ENCODE results near the gene GADL1.

Gene GADL1

GRCh38 chr3:30764891-30765290 lies 129.6 kb downstream of the GADL1 start:
- H3K9me3 ChIP-seq (ENCODE audit: control insufficient read depth, insufficient read depth, low read length): no peaks in the 10 kb centered on the region
- no peaks in the 10 kb centered on the region for H3F3A ChIP-seq (ENCODE audit: control insufficient read depth, insufficient read depth)
- peaks cover 13% of the 10 kb centered on the region; the same call in 1 of the 2 replicates for H3K27me3 ChIP-seq (ENCODE audit: control insufficient read depth, low read length)
- H3K36me3 ChIP-seq (ENCODE audit: control insufficient read depth, low read length): no peaks in the 10 kb centered on the region
- H3K4me1 ChIP-seq (ENCODE audit: control insufficient read depth, low read length): no peaks in the 10 kb centered on the region
- H3K27ac ChIP-seq (ENCODE audit: low read depth, low read length): no peak overlapping the region
- no peaks in the 10 kb centered on the region for H4K20me1 ChIP-seq (ENCODE audit: control insufficient read depth, insufficient read depth, low read depth, low read length)
- H3K4me3 ChIP-seq (ENCODE audit: low read length): no peak overlapping the region
- H3K9me2 ChIP-seq (replicated peaks; ENCODE audit: control insufficient read depth, low read length): no peaks in the 10 kb centered on the region
- TF ChIP-seq EZH2phosphoT487 (IDR thresholded peaks at IDR 0.05; ENCODE audit: borderline replicate concordance, low read length) (no peak), CTCF (IDR thresholded peaks at IDR 0.05; ENCODE audit: low read depth, low read length, poor library complexity, severe bottlenecking) (no peak)
- H3K4me2 ChIP-seq (ENCODE audit: low read length): no peak overlapping the region
- no peaks in the 10 kb centered on the region for H3K79me2 ChIP-seq (ENCODE audit: control insufficient read depth, low read length)

GRCh38 chr3:30764281-30764680 lies 130.2 kb downstream of the GADL1 start:
- Histone ChIP-seq H3K36me3 (ENCODE audit: control insufficient read depth, low read length) (no peaks in the 10 kb centered on the region), H3K27me3 (ENCODE audit: control insufficient read depth, low read length) (peaks cover 13% of the 10 kb centered on the region; the same call in 1 of the 2 replicates), H3K79me2 (ENCODE audit: control insufficient read depth, low read length) (no peaks in the 10 kb centered on the region), H3K9me3 (ENCODE audit: control insufficient read depth, insufficient read depth, low read length) (no peaks in the 10 kb centered on the region), H3K4me3 (ENCODE audit: low read length) (no peak overlapping the region), H3F3A (ENCODE audit: control insufficient read depth, insufficient read depth) (no peaks in the 10 kb centered on the region), H3K9me2 (replicated peaks; ENCODE audit: control insufficient read depth, low read length) (no peaks in the 10 kb centered on the region), H3K27ac (ENCODE audit: low read depth, low read length) (no peak overlapping the region), H3K4me2 (ENCODE audit: low read length) (no peak overlapping the region), H3K4me1 (ENCODE audit: control insufficient read depth, low read length) (no peaks in the 10 kb centered on the region), H4K20me1 (ENCODE audit: control insufficient read depth, insufficient read depth, low read depth, low read length) (no peaks in the 10 kb centered on the region)
- TF ChIP-seq CTCF (IDR thresholded peaks at IDR 0.05; ENCODE audit: low read depth, low read length, poor library complexity, severe bottlenecking) (no peak), EZH2phosphoT487 (IDR thresholded peaks at IDR 0.05; ENCODE audit: borderline replicate concordance, low read length) (no peak)

GRCh38 chr3:30761374-30761773 lies 133.1 kb downstream of the GADL1 start:
- H3K9me2 ChIP-seq (replicated peaks; ENCODE audit: control insufficient read depth, low read length): no peaks in the 10 kb centered on the region
- H3K36me3 ChIP-seq (ENCODE audit: control insufficient read depth, low read length): no peaks in the 10 kb centered on the region
- H3K4me2 ChIP-seq (ENCODE audit: low read length): no peak overlapping the region
- no peaks in the 10 kb centered on the region for H3K9me3 ChIP-seq (ENCODE audit: control insufficient read depth, insufficient read depth, low read length)
- no peak overlapping the region for H3K27ac ChIP-seq (ENCODE audit: low read depth, low read length)
- H3K4me1 ChIP-seq (ENCODE audit: control insufficient read depth, low read length): no peaks in the 10 kb centered on the region
- H3K27me3 ChIP-seq (ENCODE audit: control insufficient read depth, low read length): peaks cover 7% of the 10 kb centered on the region; the same call in 1 of the 2 replicates
- H3F3A ChIP-seq (ENCODE audit: control insufficient read depth, insufficient read depth): no peaks in the 10 kb centered on the region
- H4K20me1 ChIP-seq (ENCODE audit: control insufficient read depth, insufficient read depth, low read depth, low read length): no peaks in the 10 kb centered on the region
- no peak for TF ChIP-seq CTCF (IDR thresholded peaks at IDR 0.05; ENCODE audit: low read depth, low read length, poor library complexity, severe bottlenecking)
- TF ChIP-seq EZH2phosphoT487 (IDR thresholded peaks at IDR 0.05; ENCODE audit: borderline replicate concordance, low read length): no peak
- H3K79me2 ChIP-seq (ENCODE audit: control insufficient read depth, low read length): no peaks in the 10 kb centered on the region
- H3K4me3 ChIP-seq (ENCODE audit: low read length): no peak overlapping the region

Measured in DOHH2 (cell line).